NCI-H526 treated with DMSO at 0.1 percent for 48 hours (cell line): ENCODE results near the gene PFKL.
"Not testable (repeated sequence)": the region's sequence is repeated elsewhere in the genome, so short reads cannot be mapped to it uniquely, and the experiment has no call there.

Experiments used
- DNase-seq: peaks from one replicate; lab custom pipeline; 2025; lab: John Stamatoyannopoulos, UW

PFKL gene

DNA sequence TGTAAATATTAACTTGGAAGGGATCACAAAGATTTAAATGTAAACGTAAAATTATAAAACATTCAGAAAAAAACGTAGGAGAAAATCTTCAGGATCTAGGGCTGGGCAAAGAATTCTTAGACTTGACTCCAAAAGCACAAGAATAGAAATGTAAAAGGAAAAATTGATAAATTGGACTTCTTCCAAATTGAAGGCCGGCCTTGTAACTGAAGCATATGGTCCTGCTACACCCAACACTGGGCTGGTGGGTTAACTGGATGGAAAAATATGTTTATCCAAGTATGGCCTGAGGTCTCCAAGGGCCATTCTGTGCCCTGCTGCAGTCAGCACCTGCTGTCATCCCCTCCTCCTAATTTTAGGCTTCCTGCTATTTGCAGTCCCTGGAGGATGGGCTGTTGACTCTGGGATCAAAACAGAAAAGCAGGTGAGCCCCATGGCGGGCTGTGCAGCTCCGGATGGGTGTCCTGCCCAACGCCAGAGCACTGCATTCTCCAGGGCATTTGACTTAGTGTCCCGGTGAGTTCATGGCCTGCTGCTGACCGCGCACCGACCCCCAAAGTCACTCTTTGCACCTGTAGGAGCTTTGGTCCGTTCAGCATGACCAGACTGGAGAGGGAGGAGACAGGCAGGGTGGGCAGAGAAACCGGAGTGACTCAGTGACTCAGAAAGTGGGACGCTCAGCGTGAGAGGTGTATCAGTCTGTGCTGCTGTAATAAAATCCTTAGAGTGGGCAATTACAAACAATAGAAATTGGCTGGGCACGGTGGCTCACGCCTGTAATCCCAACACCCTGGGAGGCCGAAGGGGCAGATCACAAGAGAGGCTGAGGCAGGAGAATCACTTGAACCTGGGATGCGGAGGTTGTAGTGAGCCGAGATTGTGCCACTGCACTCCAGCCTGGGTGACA is 20.2 kb upstream of the PFKL start:
- no peak for DNase-seq

DNA sequence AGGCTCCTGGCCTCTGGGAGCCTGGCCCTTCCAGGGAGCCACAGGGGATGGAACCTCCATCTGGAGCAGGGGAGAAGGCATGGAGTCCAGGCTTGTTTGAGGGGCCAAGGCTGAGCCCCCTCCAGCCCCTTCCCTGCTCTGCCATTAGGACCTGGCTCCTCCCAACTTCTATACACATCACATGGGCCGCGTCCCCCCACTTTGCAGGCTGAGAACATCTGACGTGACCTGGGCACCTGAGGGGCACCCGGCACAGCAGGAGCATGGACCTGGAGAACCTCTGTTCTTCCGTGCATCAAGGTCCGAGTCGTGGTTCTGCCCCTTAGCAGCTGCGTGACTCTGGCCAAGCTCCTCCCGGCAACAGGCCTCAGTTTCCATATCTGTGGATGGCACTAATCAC is 18.1 kb upstream of the PFKL start:
- DNase-seq = no peak

DNA sequence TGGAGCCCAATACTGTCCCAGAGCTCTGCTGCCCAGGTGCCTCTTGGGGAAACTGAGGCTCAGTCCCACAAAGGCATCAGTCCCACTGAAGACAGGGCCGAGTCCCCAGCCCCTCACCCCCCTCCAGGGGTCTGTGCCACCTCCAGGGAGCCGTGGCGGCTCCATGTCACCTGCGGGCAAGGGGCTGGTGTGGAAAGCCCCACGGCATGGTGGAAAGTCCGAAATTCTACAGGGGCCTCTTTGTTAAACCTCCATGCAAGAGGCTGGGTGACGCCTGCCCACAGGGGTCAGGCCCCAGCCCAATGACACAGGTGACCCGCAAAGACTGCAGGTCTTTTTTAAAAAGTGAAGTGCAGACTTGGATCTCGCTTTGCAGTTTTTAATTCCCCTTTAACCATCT is 17.5 kb upstream of the PFKL start:
- DNase-seq = no peak

DNA sequence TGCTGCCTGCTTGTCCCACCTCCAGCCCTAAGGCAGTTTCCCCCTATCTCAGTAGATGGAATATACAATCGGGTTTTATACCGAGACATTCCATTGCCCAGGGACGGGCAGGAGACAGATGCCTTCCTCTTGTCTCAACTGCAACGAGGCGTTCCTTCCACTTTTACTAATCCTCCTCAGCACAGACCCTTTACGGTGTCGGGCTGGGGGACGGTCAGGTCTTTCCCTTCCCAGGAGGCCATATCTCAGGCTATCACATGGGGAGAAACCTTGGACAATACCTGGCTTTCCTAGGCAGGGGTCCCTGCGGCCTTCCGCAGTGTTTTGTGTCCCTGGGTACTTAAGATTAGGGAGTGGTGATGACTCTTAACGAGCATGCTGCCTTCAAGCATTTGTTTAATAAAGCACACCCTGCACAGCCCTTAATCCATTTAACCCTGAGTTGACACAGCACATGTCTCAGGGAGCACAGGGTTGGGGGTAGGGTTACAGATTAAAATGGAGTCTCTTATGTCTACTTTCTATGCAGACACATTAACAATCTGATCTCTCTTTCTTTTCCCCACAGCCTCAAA is 16.6 kb upstream of the PFKL start:
- DNase-seq = not testable (repeated sequence)

DNA sequence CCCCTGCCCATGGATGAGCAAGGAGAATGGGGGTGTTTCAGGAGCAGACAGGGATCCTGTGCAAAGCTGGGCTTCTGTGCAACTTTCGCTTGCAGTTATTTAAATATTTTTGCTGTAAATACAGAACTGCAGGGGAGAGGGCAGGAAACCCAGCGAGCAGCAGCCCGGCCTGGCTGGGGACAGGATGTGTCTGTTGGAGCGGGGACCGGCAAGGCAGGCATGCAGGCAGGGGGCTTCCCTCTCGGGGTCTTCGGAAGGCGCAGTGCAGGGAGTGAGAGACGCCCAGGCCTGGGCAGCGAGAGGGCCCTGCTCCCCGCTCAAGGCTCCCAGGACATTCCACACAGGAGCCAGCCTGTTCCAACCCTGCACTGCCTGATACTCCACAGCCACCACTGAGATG is 15.9 kb upstream of the PFKL start:
- DNase-seq = no peak

DNA sequence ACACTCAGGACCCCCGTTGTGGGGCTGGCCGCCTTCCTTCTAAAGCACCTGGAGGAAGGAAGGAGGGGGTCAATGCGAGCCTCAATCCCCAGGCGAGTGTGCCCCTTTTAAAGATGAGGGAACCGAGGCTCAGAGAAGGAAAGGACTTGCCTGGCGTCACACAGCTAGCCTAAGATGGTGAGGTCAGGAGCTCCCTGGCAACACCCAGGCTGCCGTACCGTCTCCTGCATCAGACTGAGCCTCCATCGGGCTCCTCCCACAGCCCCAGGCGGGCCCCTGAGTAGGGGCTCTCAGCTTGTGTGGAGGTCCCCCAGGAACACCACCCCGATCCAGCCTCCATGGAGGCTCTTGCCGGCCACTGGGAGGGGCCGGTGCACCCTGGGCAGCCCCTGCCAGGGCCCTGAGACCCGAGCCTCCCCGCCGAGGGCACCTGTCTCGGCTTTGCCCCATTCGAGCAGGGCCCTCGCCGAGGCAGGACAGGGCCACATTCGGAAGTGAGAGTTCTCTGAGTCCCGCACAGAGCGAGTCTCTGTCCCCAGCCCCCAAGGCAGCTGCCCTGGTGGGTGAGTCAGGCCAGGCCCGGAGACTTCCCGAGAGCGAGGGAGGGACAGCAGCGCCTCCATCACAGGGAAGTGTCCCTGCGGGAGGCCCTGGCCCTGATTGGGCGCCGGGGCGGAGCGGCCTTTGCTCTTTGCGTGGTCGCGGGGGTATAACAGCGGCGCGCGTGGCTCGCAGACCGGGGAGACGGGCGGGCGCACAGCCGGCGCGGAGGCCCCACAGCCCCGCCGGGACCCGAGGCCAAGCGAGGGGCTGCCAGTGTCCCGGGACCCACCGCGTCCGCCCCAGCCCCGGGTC is 14.5 kb upstream of the PFKL start, which contains the start of gene AIRE:
AIRE (plus strand) TSS at position 739 of the 855 bp plus-strand sequence. CDS start 131 bp downstream, outside the sequence.
- DNase-seq = no peak

DNA sequence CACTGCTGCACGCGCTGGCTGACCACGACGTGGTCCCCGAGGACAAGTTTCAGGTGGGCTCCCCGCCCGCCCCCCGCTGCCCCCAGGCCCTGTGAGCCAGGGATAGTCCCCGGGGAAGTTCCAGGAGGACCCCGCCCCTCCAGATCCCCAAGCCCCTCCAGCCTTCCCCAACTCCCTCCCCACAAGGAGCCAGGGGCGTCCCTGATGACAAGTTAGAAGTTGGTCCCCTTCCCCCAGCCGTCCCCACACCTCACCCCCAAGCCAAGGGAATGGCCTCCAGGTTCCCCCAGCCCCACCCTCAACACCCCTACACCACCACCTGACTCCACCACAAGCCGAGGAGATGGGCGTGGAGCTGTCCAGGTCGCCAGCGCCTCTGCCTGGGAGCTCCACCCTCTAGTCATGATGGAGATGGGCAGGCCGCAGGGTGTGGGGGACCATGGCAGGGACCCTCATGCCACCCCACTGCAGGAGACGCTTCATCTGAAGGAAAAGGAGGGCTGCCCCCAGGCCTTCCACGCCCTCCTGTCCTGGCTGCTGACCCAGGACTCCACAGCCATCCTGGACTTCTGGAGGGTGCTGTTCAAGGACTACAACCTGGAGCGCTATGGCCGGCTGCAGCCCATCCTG is 13.7 kb upstream of the PFKL start:
- no peak for DNase-seq

DNA sequence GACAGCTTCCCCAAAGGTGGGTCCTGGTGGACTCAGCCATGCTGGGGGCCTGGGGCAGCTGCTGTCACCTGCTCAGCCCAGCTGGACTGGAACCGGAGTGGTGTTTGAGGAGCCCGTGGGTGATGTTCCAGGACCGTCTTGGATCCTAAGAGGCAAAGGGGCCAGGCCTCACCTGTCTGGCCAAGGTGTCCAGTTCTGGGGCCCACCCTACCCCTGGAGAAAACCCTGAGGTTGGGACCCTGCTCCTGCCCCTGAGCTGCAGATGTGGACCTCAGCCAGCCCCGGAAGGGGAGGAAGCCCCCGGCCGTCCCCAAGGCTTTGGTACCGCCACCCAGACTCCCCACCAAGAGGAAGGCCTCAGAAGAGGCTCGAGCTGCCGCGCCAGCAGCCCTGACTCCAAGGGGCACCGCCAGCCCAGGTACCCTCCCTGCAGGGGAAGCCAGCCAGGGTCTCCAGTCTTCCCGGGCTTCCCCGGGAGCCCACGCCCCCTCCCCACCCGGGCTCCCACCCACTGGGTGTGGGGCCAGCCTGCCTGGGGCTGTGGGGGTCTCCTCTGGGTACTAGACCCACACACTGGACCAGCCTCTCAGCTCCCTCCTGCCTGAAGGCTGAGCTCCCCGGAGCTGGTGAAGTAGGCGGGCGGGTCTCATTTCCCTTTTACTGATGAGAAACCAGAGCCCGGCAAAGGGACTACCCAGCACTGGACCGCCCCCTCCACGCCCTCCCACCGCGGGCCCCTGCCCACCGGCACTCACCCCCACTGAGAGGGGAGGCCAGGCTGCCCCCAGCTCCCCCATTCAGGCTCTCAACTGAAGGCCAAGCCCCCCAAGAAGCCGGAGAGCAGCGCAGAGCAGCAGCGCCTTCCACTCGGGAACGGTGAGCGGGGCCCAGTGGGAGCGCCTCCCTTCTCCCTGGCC is 12.9 kb upstream of the PFKL start:
- DNase-seq = no peak

DNA sequence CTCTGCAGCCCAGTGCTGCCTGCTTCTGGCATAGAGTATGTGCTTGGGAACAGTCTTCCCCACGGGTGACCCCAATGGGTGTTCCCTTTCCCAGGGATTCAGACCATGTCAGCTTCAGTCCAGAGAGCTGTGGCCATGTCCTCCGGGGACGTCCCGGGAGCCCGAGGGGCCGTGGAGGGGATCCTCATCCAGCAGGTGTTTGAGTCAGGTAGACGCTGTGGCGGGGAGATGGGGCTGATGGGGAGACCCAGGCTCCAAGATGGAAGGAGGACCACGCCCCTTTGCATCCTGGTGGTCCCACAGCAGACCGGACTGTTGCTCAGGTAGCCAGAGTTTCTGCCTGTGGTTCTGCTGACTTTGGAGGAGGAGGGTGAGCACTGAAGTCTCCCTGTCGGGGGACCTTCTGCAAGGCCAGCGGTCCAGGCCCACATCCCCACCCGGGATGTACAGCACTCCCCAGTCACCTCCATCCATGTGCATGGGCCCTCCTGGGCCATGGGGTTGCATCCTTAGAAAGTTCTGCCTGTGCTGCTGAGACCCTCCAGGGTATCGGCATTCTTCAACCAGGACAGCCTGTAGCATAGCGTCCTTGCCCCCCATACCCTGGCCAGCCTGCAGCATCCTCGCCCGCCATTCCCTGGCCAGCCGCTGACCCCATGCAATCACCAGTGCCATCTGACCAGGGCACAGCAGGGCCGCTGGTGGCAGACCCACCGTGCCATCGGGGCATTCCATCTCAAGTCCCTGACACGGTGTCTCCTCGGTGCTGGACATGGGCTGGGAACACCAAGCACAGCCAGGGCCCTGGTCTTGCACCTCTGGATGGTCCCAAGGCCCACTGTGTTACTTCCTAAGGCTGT is 11.4 kb upstream of the PFKL start:
- no peak for DNase-seq

DNA sequence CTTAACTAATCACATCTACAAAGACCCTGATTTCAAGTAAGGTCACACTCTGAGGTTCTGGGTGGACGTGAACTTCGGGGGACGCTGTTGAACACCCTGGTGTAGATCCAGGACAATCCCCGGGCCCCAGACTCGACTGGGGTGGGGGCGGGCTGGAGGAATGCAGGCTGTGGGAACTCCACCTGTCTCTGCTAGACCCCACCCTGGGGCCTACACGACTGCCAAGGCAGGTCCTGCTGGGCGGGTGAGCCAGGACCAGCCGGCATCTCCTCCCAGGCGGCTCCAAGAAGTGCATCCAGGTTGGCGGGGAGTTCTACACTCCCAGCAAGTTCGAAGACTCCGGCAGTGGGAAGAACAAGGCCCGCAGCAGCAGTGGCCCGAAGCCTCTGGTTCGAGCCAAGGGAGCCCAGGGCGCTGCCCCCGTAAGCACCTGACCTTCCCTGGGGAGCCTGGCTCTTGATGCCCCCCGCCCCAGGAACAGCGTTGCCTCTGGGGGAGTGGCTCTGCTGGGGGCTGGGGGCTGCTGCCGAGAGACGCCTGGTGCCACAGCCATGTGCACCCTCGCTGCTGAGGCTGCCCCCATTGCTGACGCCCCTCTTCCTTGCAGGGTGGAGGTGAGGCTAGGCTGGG is 10.4 kb upstream of the PFKL start:
- DNase-seq = no peak

DNA sequence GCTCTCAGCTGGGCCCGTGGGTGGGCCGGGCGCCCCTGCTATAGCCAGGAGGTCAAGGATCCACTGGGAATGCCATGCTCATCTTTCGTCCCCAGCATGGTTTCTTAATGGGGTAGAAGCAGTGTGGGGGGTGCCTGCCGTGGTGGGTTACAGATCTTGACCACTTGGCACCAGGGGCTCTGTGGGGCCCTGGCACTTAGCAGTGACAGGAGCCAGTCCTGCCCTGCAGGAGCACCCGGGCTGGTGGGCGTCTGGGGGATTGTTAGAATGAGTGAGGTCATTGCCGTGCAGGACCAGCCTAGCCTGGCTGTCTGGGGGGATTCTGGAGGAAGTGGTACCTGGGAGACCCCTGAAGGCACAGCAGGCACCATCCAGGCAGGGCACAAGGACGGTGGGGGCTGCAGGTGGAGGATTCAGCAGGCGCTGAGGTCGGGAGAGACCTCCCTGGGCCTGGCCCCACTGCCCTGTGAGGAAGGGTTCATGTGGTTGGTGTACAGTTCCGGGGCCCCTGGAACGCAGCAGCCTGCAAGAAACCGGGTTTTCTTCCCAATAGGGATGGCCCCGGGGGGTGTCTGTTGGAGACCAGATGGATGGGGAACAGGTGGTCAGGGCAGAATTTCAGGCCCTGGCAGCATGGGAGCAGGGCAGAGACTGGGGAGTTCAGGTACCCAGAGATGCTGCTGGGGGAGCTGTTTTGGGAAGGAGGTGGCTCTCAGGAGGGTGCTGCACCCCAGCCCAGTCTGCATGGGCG is 9.4 kb upstream of the PFKL start:
- no peak for DNase-seq

DNA sequence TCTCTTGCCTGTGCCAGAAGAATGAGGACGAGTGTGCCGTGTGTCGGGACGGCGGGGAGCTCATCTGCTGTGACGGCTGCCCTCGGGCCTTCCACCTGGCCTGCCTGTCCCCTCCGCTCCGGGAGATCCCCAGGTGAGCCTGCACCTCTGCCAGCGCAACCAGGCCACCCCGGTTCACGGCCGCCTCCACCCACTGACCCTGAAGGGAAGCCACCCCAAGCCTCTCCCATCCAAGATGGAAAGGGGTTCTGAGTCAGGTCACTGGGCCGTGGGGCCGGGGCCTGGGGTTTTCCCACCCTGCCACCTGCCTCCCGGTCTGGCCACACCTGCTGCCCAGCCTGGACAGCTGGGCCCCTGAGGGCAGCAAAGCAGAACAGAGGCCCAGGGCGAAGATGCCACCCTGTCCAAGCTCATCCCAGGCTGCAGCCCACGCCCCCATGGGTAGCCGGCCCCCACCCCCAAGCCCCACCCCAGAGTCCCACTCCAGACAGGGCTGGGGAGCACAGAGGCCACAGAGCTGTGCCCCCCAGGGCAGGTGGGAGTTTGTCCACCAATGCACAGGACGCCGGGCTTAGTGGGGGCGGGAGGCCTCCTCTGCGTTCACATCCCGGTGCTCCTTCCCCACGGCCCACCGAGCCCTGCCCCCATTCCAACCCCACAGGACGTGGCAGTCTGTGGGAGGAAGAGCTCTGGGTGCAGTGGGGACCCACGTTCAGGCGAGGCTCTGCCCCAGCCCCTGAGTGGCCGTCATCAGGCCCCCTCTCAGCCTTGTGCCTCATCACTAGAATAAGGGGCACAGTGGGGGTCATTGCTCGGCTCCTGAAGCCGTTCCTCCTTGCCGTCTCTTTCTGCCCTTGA is 8.5 kb upstream of the PFKL start:
- DNase-seq = no peak

DNA sequence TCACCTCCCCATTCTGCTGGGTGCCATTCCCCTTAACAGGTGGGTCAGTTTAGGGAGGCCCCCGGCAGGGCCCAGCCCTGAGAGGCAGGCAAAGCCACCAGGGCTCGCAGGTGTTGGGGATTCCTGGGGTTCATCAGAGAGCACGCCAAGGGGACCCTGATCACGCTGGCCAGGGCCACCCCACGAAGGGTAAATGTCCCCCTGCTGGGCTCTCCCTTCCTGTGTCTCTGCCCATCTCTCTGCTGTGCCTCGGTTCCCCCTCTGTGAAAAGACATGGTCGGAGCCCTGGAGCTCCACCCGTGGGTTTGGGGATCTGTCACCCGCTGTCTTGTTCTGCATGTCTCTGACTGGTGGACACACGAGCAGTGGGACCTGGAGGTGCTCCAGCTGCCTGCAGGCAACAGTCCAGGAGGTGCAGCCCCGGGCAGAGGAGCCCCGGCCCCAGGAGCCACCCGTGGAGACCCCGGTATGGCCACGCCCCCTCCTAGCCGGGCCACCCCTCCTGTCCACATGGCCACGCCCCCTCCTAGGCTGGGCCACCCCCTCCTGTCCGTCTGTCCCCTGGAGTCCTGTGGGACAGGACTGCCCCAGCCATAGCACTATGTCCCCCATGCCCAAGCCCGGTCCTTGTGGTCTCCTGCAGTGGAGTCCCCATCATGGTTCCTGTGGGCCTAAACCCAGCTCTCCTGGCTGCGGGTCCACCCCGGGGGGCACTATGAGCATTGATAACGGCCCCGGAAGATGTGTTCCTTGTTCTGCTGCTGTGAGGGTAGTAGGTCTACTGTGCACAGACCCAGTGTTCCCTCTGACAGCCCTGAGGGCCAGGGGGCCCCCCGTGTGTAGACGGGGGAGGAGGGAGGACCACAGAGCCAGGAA is 7.7 kb upstream of the PFKL start:
- no peak for DNase-seq

DNA sequence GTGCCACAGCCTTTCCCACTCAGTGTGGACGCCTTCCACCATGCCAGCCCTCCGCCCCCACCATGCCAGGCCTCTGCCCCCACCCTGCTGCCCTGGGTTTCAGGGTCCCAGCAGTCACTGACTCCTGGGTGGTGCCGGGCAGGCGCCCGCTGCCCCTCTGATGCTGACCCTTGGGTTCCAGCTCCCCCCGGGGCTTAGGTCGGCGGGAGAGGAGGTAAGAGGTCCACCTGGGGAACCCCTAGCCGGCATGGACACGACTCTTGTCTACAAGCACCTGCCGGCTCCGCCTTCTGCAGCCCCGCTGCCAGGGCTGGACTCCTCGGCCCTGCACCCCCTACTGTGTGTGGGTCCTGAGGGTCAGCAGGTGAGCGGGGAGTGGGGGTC is 7.0 kb upstream of the PFKL start:
- DNase-seq = no peak

DNA sequence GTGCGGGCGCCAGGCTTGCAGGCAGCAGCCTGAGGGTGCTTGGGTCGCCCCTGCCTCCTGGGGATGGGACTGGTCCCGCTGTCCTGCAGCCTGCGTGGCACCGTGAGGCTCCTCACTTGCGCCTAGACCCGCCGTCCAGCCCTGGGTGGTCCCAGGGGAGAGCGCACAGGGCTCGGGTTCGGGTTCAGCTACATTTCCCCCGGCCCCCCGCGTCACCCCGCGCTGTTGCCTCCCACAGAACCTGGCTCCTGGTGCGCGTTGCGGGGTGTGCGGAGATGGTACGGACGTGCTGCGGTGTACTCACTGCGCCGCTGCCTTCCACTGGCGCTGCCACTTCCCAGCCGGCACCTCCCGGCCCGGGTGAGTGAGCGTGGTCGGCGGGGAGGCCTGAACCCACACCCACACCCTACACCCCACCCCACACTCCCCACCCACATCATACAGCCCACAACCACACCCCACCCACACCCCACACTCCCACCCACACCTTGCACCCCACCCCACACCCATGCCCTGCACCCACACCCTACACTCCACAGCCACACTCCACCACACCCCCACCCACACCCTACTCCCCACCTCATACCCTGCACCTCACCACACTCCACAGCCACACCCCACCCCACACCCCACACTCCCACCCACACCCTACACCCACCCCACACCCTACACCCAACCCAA is 6.2 kb upstream of the PFKL start:
- no peak for DNase-seq

DNA sequence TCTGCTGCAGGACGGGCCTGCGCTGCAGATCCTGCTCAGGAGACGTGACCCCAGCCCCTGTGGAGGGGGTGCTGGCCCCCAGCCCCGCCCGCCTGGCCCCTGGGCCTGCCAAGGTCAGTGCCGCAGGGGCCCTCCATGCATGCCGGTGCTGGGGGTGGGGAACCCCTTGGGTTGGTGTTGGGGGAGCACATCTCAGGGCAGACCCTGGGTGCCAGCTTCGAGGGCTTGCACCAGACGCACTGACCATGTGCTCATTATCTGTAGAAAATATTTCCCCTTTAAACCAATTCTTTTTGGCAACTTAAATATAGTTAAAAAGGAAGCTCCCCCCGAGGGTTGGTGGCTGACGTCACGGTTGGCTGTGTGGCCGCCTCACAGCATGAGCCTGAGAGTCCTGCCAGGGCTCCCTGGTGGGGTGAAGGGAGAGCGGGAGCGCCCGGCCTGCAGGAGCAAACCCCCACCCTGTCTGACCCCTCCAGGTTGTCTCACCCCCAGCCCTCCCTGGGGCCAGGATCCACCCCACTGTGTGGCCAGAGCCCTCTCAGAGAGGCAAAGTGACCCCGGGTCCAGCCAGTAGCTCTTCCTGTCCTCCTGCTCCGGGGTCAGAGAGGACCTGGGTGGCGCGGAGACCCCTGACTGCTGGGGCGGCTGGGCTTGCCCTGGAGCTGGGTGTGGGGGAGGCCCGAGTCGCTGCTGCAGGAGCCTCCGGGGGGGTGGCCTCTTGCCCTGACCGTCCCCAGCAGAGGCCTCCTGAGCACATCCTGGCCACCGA is 5.3 kb upstream of the PFKL start:
- DNase-seq = no peak
